Measurements from ENCODE around the gene ENTPD8. TPM values are rescaled to one million over a fixed set of nuclear protein-coding genes. Genes with fewer than 3 reads are reported as not detected.

ENTPD8 gene
- total RNA-seq, 1 experiment from 2014 or later: 0.77 TPM

DNA sequence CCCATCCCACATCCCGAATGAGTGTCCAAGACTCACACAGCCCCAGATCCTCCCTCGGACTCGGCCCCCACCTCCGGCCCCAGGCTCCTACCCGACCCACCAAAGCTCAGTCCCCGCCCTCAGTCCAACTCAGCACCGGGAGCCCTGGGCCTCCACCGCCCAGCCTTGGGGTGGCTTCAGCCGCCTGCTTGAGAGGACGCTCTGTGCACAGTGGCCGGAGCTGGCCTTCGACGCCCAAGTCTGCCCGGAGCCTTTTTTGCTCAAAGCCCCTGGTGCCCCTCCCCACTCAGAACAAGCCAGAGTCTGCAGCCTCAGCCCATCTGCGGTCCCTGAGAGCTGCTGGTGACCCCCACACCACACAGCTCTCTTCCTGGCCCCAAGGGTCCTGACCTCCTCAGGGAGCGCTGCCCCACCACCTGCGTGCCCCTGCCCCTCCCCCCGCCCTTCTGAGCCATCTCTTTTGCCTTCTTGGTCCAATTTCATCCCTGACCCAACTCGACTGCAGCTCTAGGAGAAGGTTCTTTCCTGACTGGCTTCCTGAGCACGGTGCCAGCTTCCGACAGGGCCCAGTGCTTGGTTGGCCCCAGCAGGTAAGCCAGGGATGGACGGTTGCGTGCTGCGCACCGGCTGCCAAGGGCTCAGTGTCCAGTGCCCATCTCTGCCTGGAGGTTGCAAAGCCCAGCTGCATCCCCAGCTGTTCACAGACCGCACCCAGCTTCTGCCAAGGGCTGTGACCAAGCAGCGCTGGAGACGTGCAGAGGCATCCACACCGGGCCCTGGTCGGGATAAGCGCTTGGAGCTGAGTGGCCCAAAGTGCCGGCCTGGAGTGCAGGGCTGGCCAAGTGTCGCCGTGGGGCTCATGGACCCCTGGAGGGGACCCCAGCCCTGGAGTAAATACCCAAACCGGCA is 45.6 kb upstream of the ENTPD8 start:
- Mint-ChIP-seq H3K4me3 (no peak overlapping the region), H3K36me3 (ENCODE audit: insufficient read depth in 1 of 3, low read depth in 3 of 3) (no peaks in the 10 kb centered on the region), H3K27me3 (ENCODE audit: low read depth) (peaks cover 1% of the 10 kb centered on the region), H3K9me3 (peaks cover 0 to 2% of the 10 kb centered on the region in 2 experiments; a peak in 1 of 5 replicates), H3K4me1 (no peaks in the 10 kb centered on the region), H3K27ac (no peak overlapping the region)
- Histone ChIP-seq H3K79me2 (ENCODE audit: insufficient read depth, low read length) (no peaks in the 10 kb centered on the region), H2BK120ac (ENCODE audit: low read depth, low read length, poor library complexity, severe bottlenecking) (no peak overlapping the region), H3K23me2 (ENCODE audit: insufficient read length, low read depth, low read length, poor library complexity, severe bottlenecking) (no peaks in the 10 kb centered on the region), H3K18ac (ENCODE audit: insufficient read length, low read depth, low read length) (no peak overlapping the region), H3K9me3 (ENCODE audit: control insufficient read depth, low read depth, low read length) (no peaks in the 10 kb centered on the region), H3K56ac (ENCODE audit: insufficient read length, low read depth, low read length) (no peak overlapping the region), H3T11ph (ENCODE audit: low read length) (no peak overlapping the region), H3K23ac (ENCODE audit: insufficient read length, low read depth, low read length) (no peak overlapping the region), H2AFZ (ENCODE audit: low read length) (no peak overlapping the region), H4K8ac (replicated peaks; ENCODE audit: insufficient read length, low read depth, low read length) (no peak overlapping the region), H4K5ac (ENCODE audit: insufficient read length, low read depth, low read length) (no peak overlapping the region), H3K9ac (ENCODE audit: extremely low read depth, insufficient read length, low read length) (no peak overlapping the region), H3K27me3 (ENCODE audit: insufficient read depth, low read length) (no peaks in the 10 kb centered on the region), H3K14ac (ENCODE audit: insufficient read depth, low read length) (no peak overlapping the region), H2BK20ac (ENCODE audit: low read depth, low read length, poor library complexity, severe bottlenecking) (no peak overlapping the region), H4K91ac (ENCODE audit: insufficient read length, low read depth, low read length) (no peak overlapping the region), H3K79me1 (ENCODE audit: insufficient read depth, low read depth, low read length, poor library complexity, severe bottlenecking) (no peaks in the 10 kb centered on the region), H3K4me2 (ENCODE audit: insufficient read depth, insufficient read length, low read length) (no peak overlapping the region), H3K4me1 (ENCODE audit: insufficient read depth, low read length) (no peaks in the 10 kb centered on the region), H2BK12ac (ENCODE audit: insufficient read length, low read depth, low read length) (no peak overlapping the region), H4K20me1 (ENCODE audit: control insufficient read depth, insufficient read depth, insufficient read length) (no peaks in the 10 kb centered on the region), H3K4ac (ENCODE audit: low read depth, low read length) (no peak overlapping the region), H2BK15ac (ENCODE audit: low read depth, low read length) (no peak overlapping the region), H3K27ac (ENCODE audit: insufficient read length, low read depth, low read length) (no peak overlapping the region), H2AK5ac (ENCODE audit: insufficient read length, low read length) (no peak overlapping the region), H2BK5ac (ENCODE audit: insufficient read length, low read length) (no peak overlapping the region)
- WGBS (ENCODE audit: extremely low coverage, insufficient read length, low lambda C conversion rate): no CpG with 5 or more reads among the region's 35 CpGs
- TF ChIP-seq, protein P1, sequence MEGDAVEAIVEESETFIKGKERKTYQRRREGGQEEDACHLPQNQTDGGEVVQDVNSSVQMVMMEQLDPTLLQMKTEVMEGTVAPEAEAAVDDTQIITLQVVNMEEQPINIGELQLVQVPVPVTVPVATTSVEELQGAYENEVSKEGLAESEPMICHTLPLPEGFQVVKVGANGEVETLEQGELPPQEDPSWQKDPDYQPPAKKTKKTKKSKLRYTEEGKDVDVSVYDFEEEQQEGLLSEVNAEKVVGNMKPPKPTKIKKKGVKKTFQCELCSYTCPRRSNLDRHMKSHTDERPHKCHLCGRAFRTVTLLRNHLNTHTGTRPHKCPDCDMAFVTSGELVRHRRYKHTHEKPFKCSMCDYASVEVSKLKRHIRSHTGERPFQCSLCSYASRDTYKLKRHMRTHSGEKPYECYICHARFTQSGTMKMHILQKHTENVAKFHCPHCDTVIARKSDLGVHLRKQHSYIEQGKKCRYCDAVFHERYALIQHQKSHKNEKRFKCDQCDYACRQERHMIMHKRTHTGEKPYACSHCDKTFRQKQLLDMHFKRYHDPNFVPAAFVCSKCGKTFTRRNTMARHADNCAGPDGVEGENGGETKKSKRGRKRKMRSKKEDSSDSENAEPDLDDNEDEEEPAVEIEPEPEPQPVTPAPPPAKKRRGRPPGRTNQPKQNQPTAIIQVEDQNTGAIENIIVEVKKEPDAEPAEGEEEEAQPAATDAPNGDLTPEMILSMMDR (conservative IDR thresholded peaks at IDR 0.05): no peak
- no peak for DNase-seq

All from H9 (cell line).